Cardiac fibroblast (primary cell): ENCODE measurements around the gene ABLIM2.

ENCODE experiments used
- DNase-seq, 2 donors: peaks; one replicate each; pipeline versions ENCODE4 v3.0.0 to v3.0.0-alpha.2; 2010; ENCODE audit warnings: low read depth in 2 of 2
- H3K4me3 ChIP-seq, 2 donors: replicated peaks in 1 of 2; 1 replicate in 1 of 2; 2 replicates in 1 of 2; pipeline ENCODE4 v1.5.1; 2011; ENCODE audit warnings: low read depth in 2 of 2, low read length in 2 of 2, mild to moderate bottlenecking in 2 of 2, moderate library complexity in 1 of 2
- TF ChIP-seq, protein P1 (sequence below): IDR thresholded peaks from one replicate; pipeline ENCODE4 v1.5.1; 2011; ENCODE audit warnings: low read depth, mild to moderate bottlenecking, low read length, inconsistent platforms

ABLIM2 gene

DNA sequence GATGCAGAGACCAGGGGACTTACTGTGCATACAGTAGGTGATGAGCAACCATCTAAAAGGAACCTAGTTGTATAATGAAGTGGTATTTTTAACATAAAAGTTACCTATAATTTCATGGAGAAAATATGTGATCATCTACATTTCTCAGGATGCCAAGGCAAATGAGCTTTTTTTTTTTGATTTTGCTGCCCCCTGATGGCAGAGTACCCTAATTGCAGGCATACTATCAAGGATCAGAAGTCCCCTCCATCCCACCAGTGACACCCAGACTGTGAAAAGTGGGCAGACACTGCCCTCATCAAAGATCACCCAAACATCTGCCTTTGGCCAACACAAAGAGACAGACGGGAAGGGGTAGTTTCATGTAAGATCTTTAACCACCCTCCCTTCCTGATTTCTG, 9.6 kb upstream of the ABLIM2 start:
- no peak for DNase-seq
- TF ChIP-seq, protein P1, sequence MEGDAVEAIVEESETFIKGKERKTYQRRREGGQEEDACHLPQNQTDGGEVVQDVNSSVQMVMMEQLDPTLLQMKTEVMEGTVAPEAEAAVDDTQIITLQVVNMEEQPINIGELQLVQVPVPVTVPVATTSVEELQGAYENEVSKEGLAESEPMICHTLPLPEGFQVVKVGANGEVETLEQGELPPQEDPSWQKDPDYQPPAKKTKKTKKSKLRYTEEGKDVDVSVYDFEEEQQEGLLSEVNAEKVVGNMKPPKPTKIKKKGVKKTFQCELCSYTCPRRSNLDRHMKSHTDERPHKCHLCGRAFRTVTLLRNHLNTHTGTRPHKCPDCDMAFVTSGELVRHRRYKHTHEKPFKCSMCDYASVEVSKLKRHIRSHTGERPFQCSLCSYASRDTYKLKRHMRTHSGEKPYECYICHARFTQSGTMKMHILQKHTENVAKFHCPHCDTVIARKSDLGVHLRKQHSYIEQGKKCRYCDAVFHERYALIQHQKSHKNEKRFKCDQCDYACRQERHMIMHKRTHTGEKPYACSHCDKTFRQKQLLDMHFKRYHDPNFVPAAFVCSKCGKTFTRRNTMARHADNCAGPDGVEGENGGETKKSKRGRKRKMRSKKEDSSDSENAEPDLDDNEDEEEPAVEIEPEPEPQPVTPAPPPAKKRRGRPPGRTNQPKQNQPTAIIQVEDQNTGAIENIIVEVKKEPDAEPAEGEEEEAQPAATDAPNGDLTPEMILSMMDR, result peak; percentile 44
- no peak overlapping the region for H3K4me3 ChIP-seq

DNA sequence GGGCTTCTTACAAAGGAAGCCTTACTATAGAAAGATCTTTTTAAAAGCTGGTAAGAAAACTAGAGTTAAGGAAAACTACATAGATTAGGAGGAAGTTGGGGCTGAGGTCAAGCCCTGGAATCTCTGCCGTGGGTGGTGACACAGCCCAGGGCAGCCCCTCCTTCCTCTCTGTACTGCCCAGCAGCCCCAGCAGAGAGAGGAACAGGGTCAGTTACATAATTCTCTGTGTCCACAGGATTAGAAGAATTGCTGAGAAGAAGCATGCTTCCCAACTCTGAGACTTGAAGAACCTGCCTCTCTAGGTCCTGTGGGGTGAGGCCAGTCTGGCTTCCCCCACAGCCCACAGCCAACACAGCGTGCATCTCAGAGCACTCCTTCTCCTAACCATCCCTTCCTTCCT, 9.2 kb upstream of the ABLIM2 start:
- no peak overlapping the region for H3K4me3 ChIP-seq
- no peak for DNase-seq
- TF ChIP-seq, protein P1, result no peak

DNA sequence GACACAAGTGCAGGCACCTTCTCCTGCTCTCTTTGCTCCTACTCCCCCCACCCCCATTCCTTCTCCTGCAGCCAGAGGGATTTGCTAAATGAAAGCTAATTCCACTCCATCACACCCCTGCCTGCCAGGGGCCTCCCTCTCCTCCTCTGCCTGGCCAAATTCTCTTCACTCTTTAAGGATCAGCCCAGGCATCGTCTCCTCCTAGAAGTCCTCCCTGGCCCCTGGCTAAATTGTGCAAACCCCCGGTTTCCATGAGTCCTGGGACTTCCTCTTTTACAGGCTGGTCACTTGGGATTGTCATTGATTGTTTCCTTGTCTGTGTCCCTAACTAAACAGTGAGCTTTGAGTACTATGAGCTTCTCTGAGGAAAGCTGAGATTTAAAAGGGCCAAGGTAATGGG, 8.7 kb upstream of the ABLIM2 start:
- TF ChIP-seq, protein P1, result no peak
- no peak overlapping the region for H3K4me3 ChIP-seq
- DNase-seq, result no peak

DNA sequence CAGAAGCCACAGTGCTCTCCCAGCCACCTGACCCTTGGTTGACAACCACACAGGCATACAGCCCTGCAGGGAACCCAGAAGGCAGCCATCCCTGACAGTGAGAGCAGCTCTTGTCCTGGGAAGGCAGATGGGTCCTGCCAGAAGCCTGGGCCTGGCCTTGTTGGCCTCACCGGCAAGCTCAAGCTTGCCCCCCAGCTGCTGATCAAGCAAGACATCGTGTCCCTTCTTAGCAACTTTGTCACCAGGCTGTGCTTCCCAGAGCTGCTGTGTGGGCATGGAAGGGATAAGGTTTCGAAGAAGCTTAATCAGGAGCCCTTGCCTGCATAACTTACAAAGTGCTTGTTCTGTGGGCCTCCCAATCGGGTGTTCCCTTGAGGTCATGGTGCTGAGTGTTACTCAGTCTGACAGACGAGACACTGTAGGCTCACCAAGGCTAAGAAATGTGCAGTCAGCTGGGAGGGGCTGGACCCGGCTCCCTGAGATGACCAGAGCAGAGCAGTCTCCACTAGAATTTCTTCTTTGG, 6.8 kb upstream of the ABLIM2 start:
- no peak overlapping the region for H3K4me3 ChIP-seq
- TF ChIP-seq, protein P1, result no peak
- DNase-seq, result no peak

DNA sequence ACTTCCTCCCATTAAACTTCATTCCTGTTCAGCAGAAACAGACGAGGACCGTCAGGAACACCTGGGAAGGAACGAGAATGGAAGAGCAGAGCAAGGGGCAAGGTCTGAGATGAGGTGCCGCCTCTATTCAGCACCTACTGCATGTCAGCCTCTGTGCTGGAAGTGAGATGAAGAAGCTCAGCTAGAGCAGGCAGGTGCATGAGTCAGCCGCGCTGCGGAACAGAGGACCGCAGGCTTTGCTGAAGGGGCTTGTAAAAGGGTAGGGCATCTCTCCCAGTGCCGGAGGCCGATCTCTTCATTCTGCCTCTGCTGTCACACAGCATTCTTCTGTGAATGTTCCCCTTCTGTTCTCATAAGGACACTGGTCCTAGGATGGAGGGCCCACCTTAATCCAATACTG, 6.1 kb upstream of the ABLIM2 start:
- TF ChIP-seq, protein P1, result no peak
- no peak for DNase-seq
- no peak overlapping the region for H3K4me3 ChIP-seq

DNA sequence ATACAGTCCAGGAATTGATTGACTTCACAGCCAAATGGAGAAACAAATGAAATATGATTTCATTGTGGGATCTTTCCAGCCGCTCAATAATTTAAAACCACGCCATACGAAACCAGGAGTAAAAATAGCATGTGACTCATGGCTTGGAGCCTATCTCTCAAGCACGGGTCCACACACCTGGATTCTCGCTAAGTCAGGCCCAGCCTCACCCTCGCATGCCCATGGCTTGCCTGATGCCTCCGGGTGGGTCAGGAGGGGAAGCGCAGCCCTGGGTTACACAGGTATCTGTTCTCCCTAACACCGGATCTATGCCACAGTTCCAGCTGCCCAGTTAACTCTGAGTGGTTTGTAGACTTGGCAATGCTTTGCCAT, 5.6 kb upstream of the ABLIM2 start:
- no peak for DNase-seq
- TF ChIP-seq, protein P1, result no peak
- no peak overlapping the region for H3K4me3 ChIP-seq

DNA sequence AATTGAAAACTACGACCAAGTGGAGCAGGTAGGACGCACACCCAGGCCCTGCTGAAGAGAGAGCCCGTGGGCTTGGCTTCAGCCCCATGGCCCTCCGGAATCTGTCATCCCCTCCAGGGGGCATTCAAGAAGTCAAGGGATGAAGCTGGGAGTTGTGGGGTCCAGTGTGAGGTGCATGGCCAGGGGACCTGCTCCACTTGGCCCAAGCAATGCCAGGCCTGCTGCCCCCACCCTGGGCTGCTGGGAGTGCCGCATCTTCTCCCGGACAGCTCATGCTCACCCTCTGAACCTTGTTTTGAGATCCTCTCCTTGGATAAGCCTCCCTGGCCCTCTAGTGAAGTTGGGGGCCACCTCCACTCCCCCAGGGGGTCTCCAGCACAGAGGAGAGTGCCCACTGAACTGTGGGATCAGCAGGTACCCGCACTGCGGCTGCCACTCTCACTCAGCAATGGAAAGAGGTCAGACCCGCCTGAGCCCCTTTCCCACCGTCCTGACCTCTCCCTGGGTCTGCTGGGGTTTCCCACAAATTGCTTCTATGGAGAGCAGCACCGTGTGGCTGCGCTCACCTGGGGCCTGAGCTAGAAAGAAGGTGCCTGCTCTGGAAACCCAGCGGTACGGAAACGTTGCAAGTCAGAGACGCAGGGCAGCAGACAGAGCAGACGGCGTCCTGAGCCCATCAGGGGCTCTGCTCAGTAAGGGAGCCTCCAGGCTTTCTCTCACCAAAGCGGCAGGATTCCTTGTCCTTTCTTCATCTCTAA, 5.0 kb upstream of the ABLIM2 start:
- H3K4me3 ChIP-seq, result no peak overlapping the region
- no peak for DNase-seq
- TF ChIP-seq, protein P1, result no peak
